ENCODE data around the gene ALDH16A1. TPM values are rescaled to one million over a fixed set of nuclear protein-coding genes. Genes with fewer than 3 reads are reported as not detected.
A peak's percentile ranks its signal among the peaks of the same experiment; 100 is the strongest.

Gene ALDH16A1
- total and polyA plus RNA-seq, 2 of the 8 experiments (the other 6 are each of a cell fraction or from before 2014, with no cell fraction given) = 30.5 to 34.3 TPM

DNA sequence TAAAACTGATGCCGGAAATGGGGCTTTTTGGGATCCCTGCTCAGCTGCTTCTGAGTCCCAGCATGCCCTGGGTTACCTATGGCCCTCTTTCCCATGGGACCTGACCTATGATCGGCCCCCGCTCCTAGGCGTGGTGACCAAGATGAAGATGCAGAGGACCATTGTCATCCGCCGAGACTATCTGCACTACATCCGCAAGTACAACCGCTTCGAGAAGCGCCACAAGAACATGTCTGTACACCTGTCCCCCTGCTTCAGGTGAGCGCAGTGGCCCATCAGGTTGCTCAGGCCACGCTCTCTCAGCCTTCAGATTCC lies 44.7 kb downstream of the ALDH16A1 start:
- H3K23me2 ChIP-seq (ENCODE audit: low read depth, low read length) = peaks cover 9% of the 10 kb centered on the region; the same call in 1 of the 2 replicates
- TF ChIP-seq MAFK (IDR thresholded peaks at IDR 0.05; ENCODE audit: low read depth, low read length) (no peak), TAF7 (optimal IDR thresholded peaks at IDR 0.05; ENCODE audit: borderline replicate concordance, low read depth, low read length) (no peak), RXRA (IDR thresholded peaks at IDR 0.05; ENCODE audit: insufficient read depth, low read depth, low read length) (no peak), ASH2L (IDR thresholded peaks at IDR 0.05; ENCODE audit: low read length) (no peak), CBX5 (IDR thresholded peaks at IDR 0.05; ENCODE audit: low read depth, low read length) (no peak), TBP (IDR thresholded peaks at IDR 0.05; ENCODE audit: low read depth, low read length) (no peak), NANOG (IDR thresholded peaks at IDR 0.05; ENCODE audit: insufficient read depth, low read depth, low read length, poor library complexity, severe bottlenecking) (no peak), BACH1 (IDR thresholded peaks at IDR 0.05; ENCODE audit: low read length) (no peak), BRCA1 (IDR thresholded peaks at IDR 0.05; ENCODE audit: low read depth, low read length) (no peak), SIX5 (IDR thresholded peaks at IDR 0.05; ENCODE audit: low read depth, low read length) (peak; percentile 12; the same call in 1 of the 2 replicates), GTF2F1 (IDR thresholded peaks at IDR 0.05; ENCODE audit: borderline replicate concordance, low read depth, low read length) (no peak), TCF12 (IDR thresholded peaks at IDR 0.05; ENCODE audit: low read depth, low read length) (no peak), CEBPB (IDR thresholded peaks at IDR 0.05; ENCODE audit: low read depth, low read length) (no peak), SP1 (IDR thresholded peaks at IDR 0.05; ENCODE audit: low read depth, low read length) (peak; percentile 62; the same call in 1 of the 2 replicates), POLR2A (IDR thresholded peaks at IDR 0.05; ENCODE audit: control extremely low read depth in 1 of 2, low read depth in 2 of 2, low read length in 2 of 2) (no peak)

More for the DNA sequence above, 44.7 kb downstream of the ALDH16A1 start:
- H3K9ac ChIP-seq (replicated peaks in 1 of 4; ENCODE audit: extremely low read depth in 1 of 4, low read depth in 3 of 4, low read length in 3 of 4) = peak overlapping the region in 3 of 4 experiments; percentile 2 to 35 (median 26); a peak in 1 of 7 replicates
- peak overlapping the region; percentile 84; the same call in 1 of the 2 replicates for H4K8ac ChIP-seq (ENCODE audit: extremely low read depth, insufficient read depth, low read length)
- peak overlapping the region; percentile 38; the same call in 1 of the 2 replicates for H3K27ac ChIP-seq (ENCODE audit: low read depth, low read length)
- 95% methylated on average over 12 of the region's 12 CpGs; no CpG with 5 or more reads in 1 of the 2 experiments for WGBS, 2 experiments (ENCODE audit: extremely low coverage in 1 of 2, insufficient coverage in 1 of 2, insufficient read length in 1 of 2, insufficient replicate concordance in 2 of 2, low coverage in 1 of 2, low lambda C conversion rate in 2 of 2, missing lambda C conversion rate in 1 of 2)
- H2AK5ac ChIP-seq (ENCODE audit: low read depth, low read length) = no peak overlapping the region
- H3K4me3 ChIP-seq (ENCODE audit: extremely low read depth in 1 of 4, insufficient read depth in 2 of 4, low read depth in 3 of 4, low read length in 4 of 4) = peak overlapping the region in 3 of 4 experiments; percentile 91 to 98 (median 97); a peak in 5 of 8 replicates
- no peak overlapping the region for H2BK12ac ChIP-seq (ENCODE audit: low read depth, low read length)
- H4K91ac ChIP-seq (replicated peaks; ENCODE audit: insufficient read length, low read length) = no peak overlapping the region
- H3K4ac ChIP-seq (replicated peaks; ENCODE audit: insufficient read length, low read depth, low read length) = no peak overlapping the region
- no peaks in the 10 kb centered on the region for H3K27me3 ChIP-seq (replicated peaks in 1 of 4; ENCODE audit: control insufficient read depth in 3 of 4, extremely low read depth in 1 of 4, insufficient read depth in 3 of 4, low read length in 3 of 4)
- H3K4me1 ChIP-seq (replicated peaks in 1 of 4; ENCODE audit: control insufficient read depth in 3 of 4, insufficient read depth in 4 of 4, low read length in 3 of 4) = peaks cover 0 to 32% (median 23%) of the 10 kb centered on the region in 4 experiments; a peak in 6 of 7 replicates
- FAIRE-seq (no peak), DNase-seq (ENCODE audit: low read depth in 1 of 2, low spot score in 2 of 2) (no peak)
- no peaks in the 10 kb centered on the region for H3K9me3 ChIP-seq (ENCODE audit: insufficient read depth in 2 of 2, low read depth in 1 of 2, low read length in 1 of 2)
- H4K20me1 ChIP-seq (replicated peaks in 1 of 2; ENCODE audit: control insufficient read depth in 1 of 2, insufficient read depth in 2 of 2, low read length in 2 of 2) = peaks cover 15 to 18% of the 10 kb centered on the region in 2 experiments
- no peak overlapping the region for H3K18ac ChIP-seq (ENCODE audit: extremely low read depth, low read length)
- no peak overlapping the region for H2AFZ ChIP-seq (ENCODE audit: low read length)
- no peak overlapping the region for H3K14ac ChIP-seq (ENCODE audit: insufficient read length)
- no peak overlapping the region for H4K5ac ChIP-seq (ENCODE audit: insufficient read length, low read depth, low read length)
- peak overlapping the region; percentile 95 to 97 for H3K4me2 ChIP-seq (ENCODE audit: insufficient read depth in 1 of 2, low read depth in 2 of 2, low read length in 2 of 2)
- ChIA-PET POLR2A (ENCODE audit: partially characterized antibody) (interaction anchor here (1.1 to 7.9 kb wide), 5 partner anchors 14 to 83 kb away, joined by 4 to 89 read pairs (median 6); partner anchors contain the start of gene NOSIP), CTCF (ENCODE audit: partially characterized antibody) (no interaction called here)
- H3K56ac ChIP-seq (replicated peaks; ENCODE audit: insufficient read length, low read depth, low read length) = no peak overlapping the region
- peaks cover 0 to 22% of the 10 kb centered on the region in 2 experiments; a peak in 2 of 4 replicates for H3K79me2 ChIP-seq (ENCODE audit: control insufficient read depth in 1 of 2, insufficient read depth in 2 of 2, low read length in 2 of 2)
- H2BK20ac ChIP-seq (ENCODE audit: low read length) = no peak overlapping the region
- no peak overlapping the region for H3K23ac ChIP-seq (ENCODE audit: insufficient read length)
- H3K36me3 ChIP-seq (ENCODE audit: control insufficient read depth in 2 of 4, insufficient read depth in 4 of 4, low read length in 3 of 4) = peaks cover 19 to 36% (median 23%) of the 10 kb centered on the region in 4 experiments
- no peak overlapping the region for H2BK5ac ChIP-seq (ENCODE audit: low read depth, low read length)
- peaks cover 11% of the 10 kb centered on the region for H3K79me1 ChIP-seq (ENCODE audit: low read depth, low read length)
- H2BK15ac ChIP-seq (ENCODE audit: low read length) = no peak overlapping the region
- no peak overlapping the region for H2BK120ac ChIP-seq (replicated peaks; ENCODE audit: low read depth, low read length)

Measured in H1 (cell line).